HL-60/S4 treated with phorbol 12-myristate 13-acetate at 8.2 ng/mL for 4 days and 3 days (cell line): ENCODE results near the gene PRKAR2B.

ENCODE experiments used
- in situ Hi-C: fragments of 300-500 bp; cut with MboI; formaldehyde crosslinking; loops from 2 replicates; pipeline ENCODE4 v1.15.0; 2022; ENCODE audit warnings: low sequenced_read_pairs

PRKAR2B gene

GRCh38 chr7:107172276-107173032, 127.9 kb downstream of the PRKAR2B start:
- in situ Hi-C loops = no loop called here

DNA sequence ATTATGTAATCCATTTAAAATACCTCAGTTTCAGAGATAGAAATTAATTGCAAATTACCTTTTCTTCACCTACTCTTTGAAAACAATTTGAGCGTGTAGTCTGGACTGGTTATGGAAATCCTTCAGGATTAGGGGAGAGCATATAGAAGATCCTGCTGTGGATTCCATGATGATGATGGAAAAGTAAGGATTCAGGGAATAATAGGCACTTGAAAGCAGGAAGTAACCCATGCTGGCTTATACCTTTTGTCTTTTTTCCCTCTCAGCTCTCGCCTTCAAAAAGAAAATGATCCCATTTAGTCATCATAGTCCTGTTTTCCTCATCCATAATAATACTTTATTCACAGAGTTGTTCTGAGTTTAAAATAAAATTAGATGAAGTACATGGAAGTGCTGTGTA, 128.7 kb downstream of the PRKAR2B start:
- in situ Hi-C loops = no loop called here

- in situ Hi-C loops = no loop called here
Observed at GRCh38 chr7:107173691-107174406, 129.3 kb downstream of the PRKAR2B start.

DNA sequence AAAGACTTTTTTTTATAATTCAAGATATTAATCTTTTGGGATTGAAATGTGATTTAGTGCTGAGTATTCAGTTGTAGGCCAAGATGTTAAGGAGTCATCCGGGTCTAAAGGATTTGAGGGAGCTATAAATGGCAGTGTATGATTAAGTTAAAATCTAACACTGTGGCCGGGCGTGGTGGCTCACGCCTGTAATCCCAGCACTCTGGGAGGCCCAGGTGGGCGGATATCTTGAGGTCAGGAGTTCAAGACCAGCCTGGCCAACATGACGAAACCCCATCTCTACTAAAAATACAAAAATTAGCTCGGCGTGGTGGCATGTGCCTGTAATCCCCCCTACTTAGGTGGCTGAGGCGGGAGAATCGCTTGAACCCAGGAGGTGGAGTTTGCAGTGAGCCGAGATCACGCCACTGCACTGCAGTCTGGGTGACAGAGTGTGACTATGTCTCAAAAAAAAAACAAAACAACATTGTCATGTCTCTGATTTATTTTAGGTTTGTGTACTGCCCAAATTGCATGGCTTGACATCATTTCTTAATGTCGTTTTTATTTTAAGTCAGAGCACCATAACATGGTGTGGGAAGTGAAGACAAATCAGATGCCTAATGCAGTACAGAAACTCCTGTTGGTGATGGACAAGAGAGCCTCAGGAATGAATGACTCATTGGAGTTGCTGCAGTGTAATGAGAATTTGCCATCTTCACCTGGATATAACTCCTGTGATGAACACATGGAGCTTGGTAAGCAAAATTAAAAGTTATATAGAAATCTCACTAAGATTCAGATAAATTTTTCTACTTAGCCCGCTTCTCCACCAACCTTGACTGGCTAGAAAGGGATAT, 135.0 kb downstream of the PRKAR2B start:
- in situ Hi-C loops = no loop called here

- in situ Hi-C loops = no loop called here
Observed at GRCh38 chr7:107180378-107180777, 135.9 kb downstream of the PRKAR2B start.

- in situ Hi-C loops = no loop called here
Observed at GRCh38 chr7:107181172-107181571, 136.7 kb downstream of the PRKAR2B start.

DNA sequence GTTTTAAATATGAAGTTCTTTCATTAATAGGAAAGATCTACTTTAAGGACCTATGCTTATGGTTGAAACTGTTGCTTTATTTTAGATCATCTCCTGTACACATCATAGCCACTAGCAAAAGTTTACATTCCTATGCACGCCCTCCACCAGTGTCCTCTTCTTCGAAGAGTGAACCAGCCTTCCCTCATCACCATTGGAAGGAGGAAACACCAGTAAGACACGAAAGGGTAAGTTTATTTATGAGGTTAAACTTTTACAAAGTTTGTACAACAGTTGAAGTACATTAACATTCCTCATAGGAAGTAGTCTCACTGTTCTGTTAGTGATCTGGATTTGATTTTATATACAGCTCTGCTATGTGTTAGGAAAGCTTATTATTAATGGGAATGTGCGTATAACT, 141.2 kb downstream of the PRKAR2B start:
- in situ Hi-C loops = no loop called here

- in situ Hi-C loops = no loop called here
Observed at GRCh38 chr7:107186240-107186639, 141.7 kb downstream of the PRKAR2B start.

DNA sequence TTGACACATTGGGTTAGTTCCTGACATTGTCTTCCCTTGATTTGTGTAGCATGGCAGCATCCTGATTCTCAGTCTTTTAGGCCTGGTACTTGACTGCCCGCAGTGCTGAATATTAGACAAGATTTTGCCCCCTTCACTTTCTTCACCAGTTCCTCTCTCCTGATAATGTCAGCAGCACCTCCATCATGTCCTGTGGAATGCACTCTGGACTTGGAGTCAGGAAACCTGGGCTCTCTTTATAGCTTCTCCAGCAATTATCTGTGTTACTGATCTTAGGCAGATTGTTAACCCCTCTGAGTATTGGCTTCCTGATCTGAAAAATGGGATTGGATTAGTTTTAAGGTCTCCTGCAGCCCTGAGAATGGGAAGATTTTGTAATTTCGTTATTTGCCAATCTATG, 143.3 kb downstream of the PRKAR2B start:
- in situ Hi-C loops = no loop called here

GRCh38 chr7:107190090-107190489, 145.6 kb downstream of the PRKAR2B start:
- in situ Hi-C loops = no loop called here

- in situ Hi-C loops = no loop called here
Observed at GRCh38 chr7:107194052-107194451, 149.5 kb downstream of the PRKAR2B start.

DNA sequence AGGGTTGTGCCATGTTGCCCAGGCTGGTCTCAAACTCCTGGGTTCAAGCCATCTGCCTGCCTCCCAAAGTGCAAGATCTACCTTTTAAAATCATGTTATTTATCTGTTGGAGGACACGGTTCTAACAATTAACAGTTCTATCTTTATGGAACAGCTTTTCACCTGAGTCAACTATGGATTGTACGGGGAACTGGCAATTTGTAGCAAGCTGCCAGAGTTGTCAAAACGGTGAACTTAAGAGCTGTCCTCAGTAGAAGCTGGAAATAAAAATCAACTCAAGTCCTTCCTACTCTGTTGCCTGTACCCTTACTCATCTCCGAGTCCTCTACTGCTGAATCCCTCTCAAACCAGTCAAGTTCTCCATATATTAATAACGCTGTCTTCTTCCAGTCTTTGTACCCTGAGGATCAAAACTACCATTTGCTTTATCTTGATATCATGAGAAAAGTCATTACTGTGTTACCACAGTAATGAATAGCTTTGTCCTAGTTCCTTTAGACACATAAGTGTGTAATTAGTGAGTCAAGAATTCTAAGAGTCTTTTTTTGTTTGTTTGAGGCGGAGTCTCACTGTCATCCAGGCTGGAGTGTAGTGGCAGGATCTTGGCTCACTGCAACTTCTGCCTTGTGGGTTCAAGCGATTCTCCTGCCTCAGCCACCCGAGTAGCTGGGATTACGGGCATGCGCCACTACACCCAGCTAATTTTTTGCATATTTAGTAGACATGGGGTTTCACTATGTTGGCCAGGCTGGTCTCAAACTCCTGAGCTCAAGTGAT, 152.5 kb downstream of the PRKAR2B start:
- in situ Hi-C loops = no loop called here

GRCh38 chr7:107201795-107202450, 157.4 kb downstream of the PRKAR2B start:
- in situ Hi-C loops = no loop called here

DNA sequence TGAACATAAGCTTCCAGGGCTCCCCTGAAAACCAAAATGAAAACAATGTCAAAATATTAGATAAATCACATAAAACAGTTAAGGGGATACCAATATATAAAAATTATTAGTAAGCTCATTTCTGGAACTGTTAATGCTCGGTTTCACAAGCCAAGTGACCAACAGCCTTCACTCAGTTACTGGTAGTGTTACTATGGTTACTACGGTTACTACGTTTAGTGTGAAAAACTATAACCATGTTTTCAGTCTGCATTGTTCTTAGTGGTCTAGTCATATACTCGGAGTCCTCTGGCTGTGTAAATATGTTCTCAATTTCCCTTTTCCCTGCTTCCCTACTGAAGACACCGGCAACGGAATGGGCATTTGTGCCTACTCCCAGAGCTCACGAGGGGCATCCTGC, 159.1 kb downstream of the PRKAR2B start:
- in situ Hi-C loops = no loop called here

DNA sequence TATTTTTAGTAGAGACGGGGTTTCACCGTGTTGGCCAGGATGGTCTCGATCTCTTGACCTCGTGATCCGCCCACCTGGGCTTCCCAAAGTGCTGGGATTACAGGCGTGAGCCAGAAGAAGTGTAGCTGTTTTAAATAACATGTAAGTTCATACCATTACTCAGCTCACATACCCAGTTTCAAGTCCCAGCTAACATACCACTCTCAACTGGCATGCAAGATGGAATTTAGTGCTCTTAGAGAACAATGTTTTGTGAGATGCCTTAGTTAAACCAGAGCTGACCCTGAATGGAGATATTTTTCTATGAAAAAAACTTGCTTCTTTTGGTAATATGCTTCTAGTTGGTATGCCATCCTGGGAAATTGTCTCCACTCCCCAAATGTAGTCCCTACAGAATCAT, 161.6 kb downstream of the PRKAR2B start:
- in situ Hi-C loops = no loop called here

- in situ Hi-C loops = no loop called here
Observed at GRCh38 chr7:107206706-107207105, 162.2 kb downstream of the PRKAR2B start.

GRCh38 chr7:107207459-107207858, 163.0 kb downstream of the PRKAR2B start:
- in situ Hi-C loops = no loop called here

GRCh38 chr7:107208024-107208521, 163.6 kb downstream of the PRKAR2B start:
- in situ Hi-C loops = no loop called here

DNA sequence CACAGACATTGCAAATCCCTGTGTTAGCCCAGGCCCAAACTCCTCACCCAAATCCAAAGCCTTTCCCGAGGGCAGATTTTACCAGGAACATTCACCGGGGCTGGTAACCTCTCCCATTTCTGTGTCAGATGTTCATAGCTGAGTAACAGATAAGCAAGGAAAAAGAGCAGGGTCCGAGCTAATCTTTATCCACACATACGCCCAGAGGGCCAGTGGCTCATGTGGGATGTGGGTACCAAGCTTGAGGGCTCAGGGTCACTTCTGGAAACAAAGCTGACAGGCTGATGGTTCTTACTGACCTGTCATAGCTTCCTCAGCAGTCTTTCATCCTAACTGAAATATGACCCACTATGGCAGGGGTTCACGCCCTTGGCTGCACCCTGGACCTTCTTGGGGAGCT, 164.1 kb downstream of the PRKAR2B start:
- in situ Hi-C loops = no loop called here

DNA sequence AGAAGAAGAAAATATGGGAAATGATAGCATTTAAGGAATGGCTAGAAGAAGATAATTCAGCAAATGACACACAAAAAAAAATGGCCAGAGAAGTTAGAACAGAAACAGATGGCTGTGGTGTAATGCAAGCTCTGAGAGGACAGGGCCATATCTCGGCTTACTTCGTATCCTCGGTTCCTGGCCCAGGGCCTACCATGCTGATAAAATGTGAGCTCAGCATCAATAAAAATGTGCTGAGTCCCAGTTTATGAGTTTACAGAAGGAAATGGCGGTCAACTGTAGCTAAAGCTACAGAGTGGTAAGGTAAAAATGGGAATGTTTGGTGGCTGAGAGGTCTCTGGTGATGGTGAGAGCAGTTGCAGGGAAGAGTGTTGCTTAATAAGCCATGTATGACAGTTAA, 165.1 kb downstream of the PRKAR2B start:
- in situ Hi-C loops = no loop called here
